Measurements from ENCODE around the gene KCNK10. TPM values are rescaled to one million over a fixed set of nuclear protein-coding genes. Genes with fewer than 3 reads are reported as not detected.

KCNK10 gene
- total RNA-seq, 4 donors from 2014 or later = not detected

DNA sequence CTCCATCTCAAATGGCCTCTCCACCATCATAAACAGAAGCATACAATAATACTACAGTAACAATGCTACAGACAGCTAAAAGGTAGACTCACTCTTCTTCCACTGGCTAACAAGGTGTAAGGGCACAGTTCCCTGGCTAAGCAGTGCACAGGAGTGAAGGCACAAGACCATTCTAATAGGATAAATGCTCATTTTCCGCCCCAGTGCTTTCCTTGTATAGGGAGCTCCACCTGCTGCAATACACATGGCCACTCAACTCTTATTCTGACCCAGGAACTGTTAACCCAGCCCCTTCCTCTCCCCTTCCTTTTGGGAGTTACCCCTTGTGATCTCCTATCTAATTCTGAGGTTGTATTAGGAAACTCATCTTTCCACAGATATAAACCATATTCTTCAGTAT, 124.6 kb downstream of the KCNK10 start:
- TF ChIP-seq, protein P1, sequence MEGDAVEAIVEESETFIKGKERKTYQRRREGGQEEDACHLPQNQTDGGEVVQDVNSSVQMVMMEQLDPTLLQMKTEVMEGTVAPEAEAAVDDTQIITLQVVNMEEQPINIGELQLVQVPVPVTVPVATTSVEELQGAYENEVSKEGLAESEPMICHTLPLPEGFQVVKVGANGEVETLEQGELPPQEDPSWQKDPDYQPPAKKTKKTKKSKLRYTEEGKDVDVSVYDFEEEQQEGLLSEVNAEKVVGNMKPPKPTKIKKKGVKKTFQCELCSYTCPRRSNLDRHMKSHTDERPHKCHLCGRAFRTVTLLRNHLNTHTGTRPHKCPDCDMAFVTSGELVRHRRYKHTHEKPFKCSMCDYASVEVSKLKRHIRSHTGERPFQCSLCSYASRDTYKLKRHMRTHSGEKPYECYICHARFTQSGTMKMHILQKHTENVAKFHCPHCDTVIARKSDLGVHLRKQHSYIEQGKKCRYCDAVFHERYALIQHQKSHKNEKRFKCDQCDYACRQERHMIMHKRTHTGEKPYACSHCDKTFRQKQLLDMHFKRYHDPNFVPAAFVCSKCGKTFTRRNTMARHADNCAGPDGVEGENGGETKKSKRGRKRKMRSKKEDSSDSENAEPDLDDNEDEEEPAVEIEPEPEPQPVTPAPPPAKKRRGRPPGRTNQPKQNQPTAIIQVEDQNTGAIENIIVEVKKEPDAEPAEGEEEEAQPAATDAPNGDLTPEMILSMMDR (IDR thresholded peaks at IDR 0.05; ENCODE audit: low read depth) = no peak

DNA sequence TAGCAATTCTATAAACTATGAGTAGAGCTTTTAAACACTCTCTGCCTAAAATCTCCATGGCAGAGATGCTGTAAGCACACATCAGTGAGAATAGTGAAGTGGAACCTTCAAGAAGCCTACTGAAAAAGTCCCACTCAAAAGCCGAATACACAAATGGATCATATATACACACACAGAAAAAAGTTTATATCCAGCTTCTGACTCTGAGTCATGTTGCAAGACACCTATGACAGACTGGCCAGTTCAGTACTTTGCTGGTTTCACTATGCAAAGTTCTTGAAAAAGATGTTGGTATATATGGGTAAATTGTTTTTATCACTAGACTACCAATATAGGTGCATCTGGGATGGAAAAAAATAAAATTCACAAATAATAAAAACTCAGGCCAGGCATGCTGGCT, 126.1 kb downstream of the KCNK10 start:
- TF ChIP-seq, protein P1 (IDR thresholded peaks at IDR 0.05; ENCODE audit: low read depth) = no peak

DNA sequence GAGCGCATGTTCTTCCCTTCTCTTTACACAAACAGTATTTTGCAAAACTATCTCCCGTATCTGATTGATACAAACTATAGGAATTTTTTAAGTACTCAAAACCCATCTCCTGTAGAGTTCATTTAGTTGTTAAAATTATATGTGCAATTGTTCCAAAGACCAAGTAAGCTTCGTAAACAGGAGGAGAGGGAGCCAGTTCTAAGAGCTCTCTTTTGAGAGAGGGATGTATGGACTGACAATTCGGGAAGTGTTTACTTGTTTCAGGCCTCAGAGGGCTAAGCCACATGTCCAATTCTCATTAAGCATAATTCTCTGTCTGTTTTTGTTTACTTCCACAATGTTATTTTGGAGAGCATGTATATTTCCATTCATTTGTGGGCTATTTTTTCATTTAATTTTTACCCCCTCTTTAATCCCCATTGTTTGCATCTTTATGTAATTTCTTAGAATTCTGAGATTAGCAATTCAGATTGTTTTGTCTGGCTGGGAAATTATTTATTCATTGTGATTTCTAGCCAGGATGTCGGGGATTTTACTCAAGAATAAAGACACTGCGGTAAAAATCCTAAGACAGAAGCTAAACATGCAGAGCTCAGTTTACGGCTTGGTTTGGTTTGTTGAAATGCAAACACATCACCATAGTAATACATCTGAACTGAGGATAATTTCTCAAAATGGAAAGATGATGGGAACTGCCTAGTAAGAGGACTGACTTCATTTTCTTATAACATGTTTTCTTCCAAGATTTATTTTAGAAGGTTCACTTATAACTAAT, 126.8 kb downstream of the KCNK10 start:
- TF ChIP-seq, protein P1 (IDR thresholded peaks at IDR 0.05; ENCODE audit: low read depth) = no peak

DNA sequence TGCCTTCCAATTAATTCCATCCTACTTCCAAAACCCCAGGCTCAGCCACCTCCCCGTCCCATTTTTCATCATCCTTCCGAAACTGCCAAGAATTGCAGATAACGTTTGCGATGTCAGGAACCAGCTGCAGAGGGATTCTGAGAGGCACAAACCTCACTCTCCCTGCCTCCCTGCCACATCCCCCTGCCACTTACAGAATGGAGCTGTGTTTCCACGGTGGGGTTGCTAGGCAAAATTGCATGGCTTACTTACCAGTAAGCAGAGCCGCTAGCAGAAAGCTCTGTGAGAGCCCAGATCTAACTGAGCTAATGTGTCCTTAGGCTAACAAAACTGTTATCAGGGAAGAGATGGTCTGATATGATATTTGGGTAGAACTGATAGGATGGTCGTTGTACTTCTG, 127.4 kb downstream of the KCNK10 start:
- TF ChIP-seq, protein P1 (IDR thresholded peaks at IDR 0.05; ENCODE audit: low read depth) = no peak

DNA sequence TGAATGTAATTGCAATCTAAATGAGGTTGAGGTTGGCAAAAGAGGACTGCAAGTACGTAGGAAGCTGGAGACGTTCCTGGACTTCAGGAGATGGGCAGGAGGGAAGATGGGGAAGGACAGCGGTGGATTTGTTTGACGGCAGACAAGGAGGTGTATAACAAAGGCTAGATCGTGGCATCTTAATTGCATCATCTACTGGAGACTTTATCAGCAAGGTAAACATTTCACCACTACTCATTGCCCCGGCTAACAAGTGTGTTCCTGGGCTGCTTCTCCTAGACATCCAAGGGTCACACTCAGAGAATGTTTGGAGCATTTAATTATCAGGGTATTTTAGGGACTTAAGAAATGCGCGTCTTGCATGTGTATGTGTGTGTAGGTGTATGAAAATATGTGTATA, 128.5 kb downstream of the KCNK10 start:
- TF ChIP-seq, protein P1 (IDR thresholded peaks at IDR 0.05; ENCODE audit: low read depth) = no peak

DNA sequence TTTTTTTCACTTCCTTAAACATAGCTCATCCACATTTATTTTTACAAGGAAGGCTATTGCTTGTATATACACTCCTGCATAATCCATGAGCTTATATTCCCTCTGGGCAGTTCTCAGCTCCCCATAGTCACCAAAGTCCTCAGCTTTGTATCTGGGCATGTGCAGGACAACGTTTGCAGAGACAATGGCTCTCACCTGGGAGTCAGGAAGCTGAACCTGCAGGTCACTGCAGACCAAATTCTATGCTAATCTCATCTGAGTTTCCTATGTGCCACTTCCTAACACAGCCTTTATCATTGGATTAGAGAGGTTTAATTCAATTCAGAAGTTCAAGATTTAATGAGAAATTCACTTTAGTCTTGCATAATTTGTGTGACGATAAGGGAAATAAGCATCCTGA, 131.5 kb downstream of the KCNK10 start:
- TF ChIP-seq, protein P1 (IDR thresholded peaks at IDR 0.05; ENCODE audit: low read depth) = no peak

DNA sequence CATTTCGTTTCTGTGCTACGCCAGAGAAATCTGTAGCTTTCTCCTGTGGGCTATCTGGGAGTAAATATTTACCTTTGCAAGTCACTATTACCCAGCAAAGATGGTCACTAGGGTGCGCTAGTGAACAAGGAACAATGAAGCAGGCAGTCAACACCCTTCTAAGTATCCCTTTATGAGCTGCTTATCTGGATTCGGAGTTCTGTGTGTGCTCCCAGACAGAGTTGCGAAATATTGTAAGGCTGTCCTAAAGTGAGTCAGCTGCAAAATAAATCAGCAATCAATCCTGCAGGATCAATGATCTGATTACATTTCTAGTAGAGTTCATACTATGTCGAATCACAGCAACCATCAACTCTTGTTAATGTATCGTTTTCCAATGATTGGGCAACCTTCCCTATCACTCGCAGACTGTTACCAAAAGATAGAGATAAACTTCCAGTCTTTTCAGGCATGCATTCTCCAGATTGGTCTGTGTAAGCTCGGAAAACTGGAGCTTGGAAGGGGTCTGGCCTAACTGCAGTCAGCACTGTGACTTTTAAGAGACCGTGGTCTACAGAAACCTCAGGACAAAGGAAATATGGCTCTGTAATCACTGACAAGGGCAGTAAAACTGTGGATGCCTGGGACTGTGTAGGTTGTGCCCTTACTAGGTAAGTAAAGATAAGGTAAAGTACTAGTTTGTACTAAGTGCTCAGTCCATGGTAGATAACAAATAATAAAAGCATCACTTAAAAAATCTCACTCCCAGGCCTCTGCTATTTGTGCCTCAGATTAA, 133.5 kb downstream of the KCNK10 start:
- TF ChIP-seq, protein P1 (IDR thresholded peaks at IDR 0.05; ENCODE audit: low read depth) = no peak

Data from subcutaneous adipose tissue (tissue), 4 donors.